ENCODE data around the gene NSMCE1. TPM values are rescaled to one million over a fixed set of nuclear protein-coding genes. Genes with fewer than 3 reads are reported as not detected.

NSMCE1 gene
- total RNA-seq, 1 donor from 2014 or later, result 21.0 TPM

DNA sequence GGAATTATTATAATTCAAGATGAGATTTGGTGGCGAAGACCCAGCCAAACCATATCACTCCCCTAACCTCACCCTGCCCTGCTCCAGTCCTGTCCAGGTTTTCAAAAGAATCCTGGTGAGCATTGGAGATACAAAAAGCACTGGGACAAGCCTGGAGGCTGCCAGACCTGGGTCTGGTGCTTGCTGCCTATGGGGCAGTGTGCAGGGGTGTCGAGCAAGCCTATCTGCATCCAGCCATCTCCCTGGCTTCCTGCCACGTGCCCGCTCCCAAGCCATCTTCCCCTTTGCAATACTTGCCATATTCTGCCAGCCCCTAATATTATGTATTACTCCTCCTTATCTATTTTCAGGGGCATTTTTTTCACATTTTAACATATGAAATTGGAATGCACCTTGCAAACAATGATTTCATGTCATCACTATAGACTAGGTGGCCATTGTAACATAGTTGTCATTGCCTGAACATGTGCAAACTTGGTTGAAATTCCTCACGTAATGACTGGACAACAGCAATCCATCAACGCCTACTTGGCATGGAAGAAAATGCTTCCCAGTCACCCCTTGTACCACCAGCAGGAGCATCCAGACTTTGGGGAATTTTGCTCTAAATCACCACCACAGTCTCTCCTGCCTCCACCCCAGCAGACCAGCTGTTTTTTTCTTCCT lies 73.4 kb downstream of the NSMCE1 start:
- TF ChIP-seq CTCF (IDR thresholded peaks at IDR 0.05; ENCODE audit: unreplicated experiment), result no peak
- Mint-ChIP-seq H3K4me1 (ENCODE audit: unreplicated experiment) (no peaks in the 10 kb centered on the region), H3K9me3 (ENCODE audit: unreplicated experiment) (no peaks in the 10 kb centered on the region), H3K36me3 (ENCODE audit: low read depth, unreplicated experiment) (no peaks in the 10 kb centered on the region), H3K27ac (ENCODE audit: unreplicated experiment) (no peak overlapping the region), H3K4me3 (ENCODE audit: unreplicated experiment) (no peak overlapping the region), H3K27me3 (ENCODE audit: unreplicated experiment) (peaks cover 1% of the 10 kb centered on the region)
- no peak for DNase-seq (ENCODE audit: low spot score)

- H3K4me1 Mint-ChIP-seq (ENCODE audit: unreplicated experiment), result no peaks in the 10 kb centered on the region
- no peak overlapping the region for H3K4me3 Mint-ChIP-seq (ENCODE audit: unreplicated experiment)
- no peak for DNase-seq (ENCODE audit: low spot score)
- H3K9me3 Mint-ChIP-seq (ENCODE audit: unreplicated experiment), result no peaks in the 10 kb centered on the region
- H3K27me3 Mint-ChIP-seq (ENCODE audit: unreplicated experiment), result peaks cover 1% of the 10 kb centered on the region
- H3K27ac Mint-ChIP-seq (ENCODE audit: unreplicated experiment), result no peak overlapping the region
- TF ChIP-seq CTCF (IDR thresholded peaks at IDR 0.05; ENCODE audit: unreplicated experiment), result no peak
- no peaks in the 10 kb centered on the region for H3K36me3 Mint-ChIP-seq (ENCODE audit: low read depth, unreplicated experiment)
Measured at GRCh38 chr16:27193300-27193990, 75.1 kb downstream of the NSMCE1 start.

DNA sequence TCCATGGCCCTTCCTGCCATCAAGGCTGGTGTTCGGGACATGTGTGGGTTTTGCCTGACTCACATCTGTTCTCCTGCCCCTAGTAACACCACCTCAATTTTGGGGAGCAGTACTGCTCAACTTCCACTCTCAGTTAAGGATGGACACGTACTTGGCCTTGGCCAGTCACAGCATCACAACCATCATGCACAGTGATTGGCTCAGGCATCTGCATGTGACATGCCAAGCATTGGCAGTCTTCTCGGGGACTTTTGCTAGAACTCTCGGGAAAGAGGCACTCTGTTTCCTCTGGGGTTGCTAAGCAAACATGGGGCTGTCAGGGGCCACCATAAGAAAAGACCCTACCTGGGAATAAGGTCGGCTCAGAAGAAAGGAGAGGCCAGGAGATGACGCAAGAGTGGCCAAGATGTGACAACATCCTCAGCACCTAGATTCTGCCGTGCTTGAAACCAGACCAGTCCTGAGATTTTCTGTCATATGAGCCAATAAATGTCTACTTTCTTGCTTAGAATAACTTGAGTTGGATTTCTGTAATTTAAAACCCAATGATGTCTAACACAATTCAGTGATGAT lies 77.1 kb downstream of the NSMCE1 start:
- Mint-ChIP-seq H3K27me3 (ENCODE audit: unreplicated experiment) (no peaks in the 10 kb centered on the region), H3K4me3 (ENCODE audit: unreplicated experiment) (no peak overlapping the region), H3K36me3 (ENCODE audit: low read depth, unreplicated experiment) (no peaks in the 10 kb centered on the region), H3K27ac (ENCODE audit: unreplicated experiment) (no peak overlapping the region), H3K4me1 (ENCODE audit: unreplicated experiment) (no peaks in the 10 kb centered on the region), H3K9me3 (ENCODE audit: unreplicated experiment) (no peaks in the 10 kb centered on the region)
- DNase-seq (ENCODE audit: low spot score), result no peak
- no peak for TF ChIP-seq CTCF (IDR thresholded peaks at IDR 0.05; ENCODE audit: unreplicated experiment)

- Mint-ChIP-seq H3K27ac (ENCODE audit: unreplicated experiment) (no peak overlapping the region), H3K9me3 (ENCODE audit: unreplicated experiment) (no peaks in the 10 kb centered on the region), H3K27me3 (ENCODE audit: unreplicated experiment) (no peaks in the 10 kb centered on the region), H3K4me3 (ENCODE audit: unreplicated experiment) (no peak overlapping the region), H3K4me1 (ENCODE audit: unreplicated experiment) (no peaks in the 10 kb centered on the region), H3K36me3 (ENCODE audit: low read depth, unreplicated experiment) (no peaks in the 10 kb centered on the region)
- no peak for TF ChIP-seq CTCF (IDR thresholded peaks at IDR 0.05; ENCODE audit: unreplicated experiment)
- no peak for DNase-seq (ENCODE audit: low spot score)
Measured at GRCh38 chr16:27190316-27190871, 78.2 kb downstream of the NSMCE1 start.
